ENCODE results near the gene AGBL1.

AGBL1 gene

DNA sequence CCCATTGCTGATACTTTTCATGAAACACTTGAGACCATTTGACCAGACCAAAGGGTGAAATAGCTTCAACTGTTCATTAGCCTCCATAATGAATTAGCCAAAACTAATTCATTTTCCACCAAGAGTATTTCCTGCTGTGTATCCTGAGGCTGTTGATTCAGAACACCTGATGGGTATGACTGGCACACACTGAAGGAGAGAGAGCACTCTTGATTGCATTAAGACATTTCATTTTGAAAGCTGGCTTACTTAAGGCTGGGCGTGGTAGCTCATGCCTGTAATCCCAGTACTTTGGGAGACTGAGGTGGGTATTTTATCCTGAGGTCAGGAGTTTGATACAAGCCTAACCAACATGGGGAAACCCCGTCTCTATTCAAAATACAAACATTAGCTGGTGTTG lies 175.6 kb downstream of the AGBL1 start:
- TF ChIP-seq TCF12 (IDR thresholded peaks at IDR 0.05; ENCODE audit: low read depth): no peak
- TF ChIP-seq EGR1 (IDR thresholded peaks at IDR 0.05): no peak

DNA sequence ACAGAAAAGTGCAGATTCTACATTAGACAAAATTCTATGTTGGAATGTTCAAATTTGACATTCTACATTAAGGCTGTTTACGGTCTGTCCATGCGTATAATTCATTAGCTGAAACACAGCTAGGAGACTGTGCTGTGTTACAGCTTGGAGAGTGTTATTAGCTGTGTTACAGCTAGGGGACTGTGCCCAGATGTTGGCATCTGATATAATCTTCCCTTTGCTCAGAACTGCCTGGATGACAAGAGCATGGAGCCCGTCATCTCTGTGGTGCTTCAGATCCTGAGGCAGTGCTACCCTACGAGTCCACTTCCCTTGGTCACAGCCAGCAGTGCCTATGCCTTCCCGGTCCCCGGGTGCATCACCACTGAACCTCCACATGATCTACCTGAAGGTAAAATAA lies 177.0 kb downstream of the AGBL1 start:
- TF ChIP-seq RAD21 (IDR thresholded peaks at IDR 0.05; ENCODE audit: low read depth): no peak
- TF ChIP-seq CREB1 (IDR thresholded peaks at IDR 0.05; ENCODE audit: low read depth): no peak
- no peak for TF ChIP-seq ZBTB7A (IDR thresholded peaks at IDR 0.05; ENCODE audit: low read depth)
- no peak for TF ChIP-seq NFIC (IDR thresholded peaks at IDR 0.05)
- TF ChIP-seq, protein P1, sequence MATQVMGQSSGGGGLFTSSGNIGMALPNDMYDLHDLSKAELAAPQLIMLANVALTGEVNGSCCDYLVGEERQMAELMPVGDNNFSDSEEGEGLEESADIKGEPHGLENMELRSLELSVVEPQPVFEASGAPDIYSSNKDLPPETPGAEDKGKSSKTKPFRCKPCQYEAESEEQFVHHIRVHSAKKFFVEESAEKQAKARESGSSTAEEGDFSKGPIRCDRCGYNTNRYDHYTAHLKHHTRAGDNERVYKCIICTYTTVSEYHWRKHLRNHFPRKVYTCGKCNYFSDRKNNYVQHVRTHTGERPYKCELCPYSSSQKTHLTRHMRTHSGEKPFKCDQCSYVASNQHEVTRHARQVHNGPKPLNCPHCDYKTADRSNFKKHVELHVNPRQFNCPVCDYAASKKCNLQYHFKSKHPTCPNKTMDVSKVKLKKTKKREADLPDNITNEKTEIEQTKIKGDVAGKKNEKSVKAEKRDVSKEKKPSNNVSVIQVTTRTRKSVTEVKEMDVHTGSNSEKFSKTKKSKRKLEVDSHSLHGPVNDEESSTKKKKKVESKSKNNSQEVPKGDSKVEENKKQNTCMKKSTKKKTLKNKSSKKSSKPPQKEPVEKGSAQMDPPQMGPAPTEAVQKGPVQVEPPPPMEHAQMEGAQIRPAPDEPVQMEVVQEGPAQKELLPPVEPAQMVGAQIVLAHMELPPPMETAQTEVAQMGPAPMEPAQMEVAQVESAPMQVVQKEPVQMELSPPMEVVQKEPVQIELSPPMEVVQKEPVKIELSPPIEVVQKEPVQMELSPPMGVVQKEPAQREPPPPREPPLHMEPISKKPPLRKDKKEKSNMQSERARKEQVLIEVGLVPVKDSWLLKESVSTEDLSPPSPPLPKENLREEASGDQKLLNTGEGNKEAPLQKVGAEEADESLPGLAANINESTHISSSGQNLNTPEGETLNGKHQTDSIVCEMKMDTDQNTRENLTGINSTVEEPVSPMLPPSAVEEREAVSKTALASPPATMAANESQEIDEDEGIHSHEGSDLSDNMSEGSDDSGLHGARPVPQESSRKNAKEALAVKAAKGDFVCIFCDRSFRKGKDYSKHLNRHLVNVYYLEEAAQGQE (IDR thresholded peaks at IDR 0.05; ENCODE audit: low read depth): no peak
- no peak for TF ChIP-seq TCF12 (IDR thresholded peaks at IDR 0.05; ENCODE audit: low read depth)
- TF ChIP-seq TEAD4 (IDR thresholded peaks at IDR 0.05): no peak
- TF ChIP-seq TAF1 (IDR thresholded peaks at IDR 0.05; ENCODE audit: low read depth): no peak

DNA sequence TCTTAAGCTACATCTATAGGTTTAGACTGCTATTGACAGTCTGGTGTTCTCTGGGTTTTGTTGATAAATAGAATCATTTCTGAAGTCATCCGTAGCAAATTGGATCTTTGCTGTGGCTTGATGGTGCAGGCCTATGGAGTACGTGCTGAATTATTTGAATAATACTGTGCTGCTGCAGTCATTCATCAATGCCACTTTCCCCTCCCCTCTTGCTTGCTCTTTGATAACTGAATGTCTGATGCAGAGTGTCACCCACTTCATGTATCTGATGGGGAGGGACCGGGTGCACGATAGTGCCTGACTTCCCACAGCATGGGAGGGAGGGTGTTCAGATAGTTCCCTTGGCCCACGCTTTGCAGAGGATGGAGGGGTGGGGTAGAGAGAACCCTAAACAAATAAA lies 179.9 kb downstream of the AGBL1 start:
- TF ChIP-seq EGR1 (IDR thresholded peaks at IDR 0.05) (no peak), TAF1 (IDR thresholded peaks at IDR 0.05; ENCODE audit: low read depth) (no peak), TCF12 (IDR thresholded peaks at IDR 0.05; ENCODE audit: low read depth) (no peak)
- TF ChIP-seq, protein P1 (IDR thresholded peaks at IDR 0.05; ENCODE audit: low read depth): no peak

DNA sequence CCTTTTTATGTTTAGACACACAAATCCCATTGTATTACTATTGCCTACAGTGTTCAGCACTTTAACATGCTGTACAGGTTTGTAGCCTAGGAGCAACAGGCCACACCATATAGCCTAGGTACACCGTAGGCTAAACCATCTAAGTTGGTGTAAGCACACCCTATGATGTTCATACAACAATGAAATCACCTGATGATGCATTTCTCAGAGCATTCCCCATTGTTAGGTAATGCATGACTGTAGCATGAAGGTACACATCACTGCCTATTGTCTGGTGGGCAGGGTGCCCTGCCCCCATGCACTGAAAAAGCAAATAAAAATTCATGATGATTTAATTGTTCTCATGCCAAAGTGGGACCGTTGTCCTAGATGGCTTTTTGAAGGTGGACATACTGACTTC lies 183.6 kb downstream of the AGBL1 start:
- TF ChIP-seq FOXM1 (IDR thresholded peaks at IDR 0.05; ENCODE audit: borderline replicate concordance, low read depth): no peak
- TF ChIP-seq NFIC (IDR thresholded peaks at IDR 0.05): no peak
- no peak for TF ChIP-seq CEBPB (IDR thresholded peaks at IDR 0.05)
- no peak for TF ChIP-seq CREB1 (IDR thresholded peaks at IDR 0.05; ENCODE audit: low read depth)
- no peak for TF ChIP-seq EGR1 (IDR thresholded peaks at IDR 0.05)
- TF ChIP-seq, protein P2, sequence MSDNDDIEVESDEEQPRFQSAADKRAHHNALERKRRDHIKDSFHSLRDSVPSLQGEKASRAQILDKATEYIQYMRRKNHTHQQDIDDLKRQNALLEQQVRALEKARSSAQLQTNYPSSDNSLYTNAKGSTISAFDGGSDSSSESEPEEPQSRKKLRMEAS (IDR thresholded peaks at IDR 0.05): no peak
- TF ChIP-seq TCF12 (IDR thresholded peaks at IDR 0.05; ENCODE audit: low read depth): no peak
- TF ChIP-seq TAF1 (IDR thresholded peaks at IDR 0.05; ENCODE audit: low read depth): no peak
- no peak for TF ChIP-seq TEAD4 (IDR thresholded peaks at IDR 0.05)

DNA sequence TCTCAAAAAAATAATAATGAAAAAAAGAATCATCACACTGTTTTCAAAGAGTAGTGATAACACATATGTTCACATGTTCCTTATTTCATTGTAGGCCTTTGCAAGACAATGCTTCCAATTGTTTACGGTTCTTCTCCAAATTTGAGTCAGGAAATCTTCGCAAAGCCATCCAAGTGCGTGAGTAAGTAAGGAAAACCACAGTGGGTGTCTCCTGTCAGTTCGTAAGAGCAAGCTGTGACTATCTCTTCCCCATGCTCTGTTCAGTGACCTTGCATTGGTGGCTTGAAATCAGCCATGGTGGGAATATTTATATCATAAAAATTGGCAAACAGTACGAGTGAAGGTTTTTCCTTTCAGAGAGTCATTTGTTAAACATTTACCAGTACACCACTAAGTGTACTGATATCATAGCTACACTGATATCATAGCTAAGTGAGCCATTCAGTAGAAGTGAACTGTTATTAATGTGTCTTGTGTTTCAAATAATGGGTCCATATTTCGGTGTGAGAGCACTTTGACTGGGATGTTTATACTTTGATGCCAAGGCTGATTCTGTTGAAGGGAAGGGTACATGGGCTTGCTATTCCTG lies 187.3 kb downstream of the AGBL1 start:
- TF ChIP-seq, protein P2 (IDR thresholded peaks at IDR 0.05): no peak
- TF ChIP-seq TEAD4 (IDR thresholded peaks at IDR 0.05) (no peak), ZBTB7A (IDR thresholded peaks at IDR 0.05; ENCODE audit: low read depth) (no peak), FOXM1 (IDR thresholded peaks at IDR 0.05; ENCODE audit: borderline replicate concordance, low read depth) (no peak), RAD21 (IDR thresholded peaks at IDR 0.05; ENCODE audit: low read depth) (no peak)

DNA sequence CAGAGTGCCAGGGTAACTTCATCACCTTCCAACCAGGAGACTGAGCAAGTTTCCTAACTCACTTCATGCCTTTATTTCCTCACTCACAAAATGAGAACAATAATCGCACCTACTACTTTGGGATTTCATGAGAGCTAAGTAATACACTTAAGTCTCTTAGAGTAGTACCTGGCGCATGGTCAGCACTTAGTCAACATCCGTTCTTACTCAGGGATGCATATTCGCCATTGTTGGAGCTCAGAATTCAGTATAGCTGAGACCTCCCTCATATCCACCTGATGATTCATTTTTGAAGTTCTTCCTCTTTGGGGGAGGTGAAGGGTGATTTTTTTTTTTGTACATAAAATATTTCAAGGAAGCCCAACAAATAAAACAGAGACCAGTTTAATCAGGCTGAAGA lies 188.2 kb downstream of the AGBL1 start:
- TF ChIP-seq, protein P3, sequence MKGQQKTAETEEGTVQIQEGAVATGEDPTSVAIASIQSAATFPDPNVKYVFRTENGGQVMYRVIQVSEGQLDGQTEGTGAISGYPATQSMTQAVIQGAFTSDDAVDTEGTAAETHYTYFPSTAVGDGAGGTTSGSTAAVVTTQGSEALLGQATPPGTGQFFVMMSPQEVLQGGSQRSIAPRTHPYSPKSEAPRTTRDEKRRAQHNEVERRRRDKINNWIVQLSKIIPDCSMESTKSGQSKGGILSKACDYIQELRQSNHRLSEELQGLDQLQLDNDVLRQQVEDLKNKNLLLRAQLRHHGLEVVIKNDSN (IDR thresholded peaks at IDR 0.05): no peak
- TF ChIP-seq TAF1 (IDR thresholded peaks at IDR 0.05; ENCODE audit: low read depth): no peak

DNA sequence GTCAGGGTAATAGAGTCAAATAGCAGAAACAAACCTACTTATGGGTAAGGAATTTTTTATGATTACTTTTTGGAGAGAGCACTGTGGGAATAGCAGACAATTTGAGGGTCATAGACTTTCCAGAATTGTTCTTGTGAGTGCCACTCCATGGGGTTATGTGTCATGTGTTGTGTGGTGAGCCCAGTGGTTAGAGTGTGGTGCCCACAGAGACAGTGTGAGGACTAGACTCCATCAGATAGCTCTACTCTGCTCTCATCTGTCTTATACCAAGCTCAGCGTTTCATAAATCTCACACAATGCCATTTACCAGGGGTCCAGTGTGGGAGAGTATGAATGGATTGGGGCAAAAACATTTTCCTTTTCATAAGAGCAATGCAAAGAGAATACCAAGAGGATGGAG lies 188.9 kb downstream of the AGBL1 start:
- TF ChIP-seq, protein P2 (IDR thresholded peaks at IDR 0.05): no peak
- TF ChIP-seq YY1 (IDR thresholded peaks at IDR 0.05; ENCODE audit: low read depth) (no peak), CEBPB (IDR thresholded peaks at IDR 0.05) (no peak), RAD21 (IDR thresholded peaks at IDR 0.05; ENCODE audit: low read depth) (no peak), TAF1 (IDR thresholded peaks at IDR 0.05; ENCODE audit: low read depth) (no peak)

DNA sequence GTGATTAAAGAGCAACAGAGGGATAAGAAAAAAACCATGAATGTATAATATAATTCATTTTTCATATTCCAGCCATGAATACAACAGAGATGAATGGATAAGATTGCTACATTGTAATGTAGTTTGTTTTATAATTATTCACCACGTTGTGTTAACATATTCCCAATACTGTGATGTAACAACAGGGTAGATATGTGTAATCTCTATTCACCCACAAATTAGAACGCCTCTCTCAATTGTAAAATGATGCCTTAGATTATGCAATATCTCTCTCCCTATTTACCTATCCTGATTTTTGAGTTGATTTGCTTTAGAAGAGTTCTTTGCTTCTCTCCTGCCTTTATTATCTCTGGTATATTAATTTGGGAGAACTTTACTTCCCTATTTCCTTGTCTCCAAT lies 193.6 kb downstream of the AGBL1 start:
- TF ChIP-seq TCF12 (IDR thresholded peaks at IDR 0.05; ENCODE audit: low read depth): no peak
- TF ChIP-seq EGR1 (IDR thresholded peaks at IDR 0.05): no peak
- no peak for TF ChIP-seq EP300 (IDR thresholded peaks at IDR 0.05; ENCODE audit: borderline replicate concordance)

Data from Ishikawa (cell line).